ENCODE measurements around the gene BLTP3B. TPM values are rescaled to one million over a fixed set of nuclear protein-coding genes. Genes with fewer than 3 reads are reported as not detected.

Gene BLTP3B
- total and polyA plus RNA-seq, 2 experiments from 2014 or later, result 14.1 to 21.9 TPM

DNA sequence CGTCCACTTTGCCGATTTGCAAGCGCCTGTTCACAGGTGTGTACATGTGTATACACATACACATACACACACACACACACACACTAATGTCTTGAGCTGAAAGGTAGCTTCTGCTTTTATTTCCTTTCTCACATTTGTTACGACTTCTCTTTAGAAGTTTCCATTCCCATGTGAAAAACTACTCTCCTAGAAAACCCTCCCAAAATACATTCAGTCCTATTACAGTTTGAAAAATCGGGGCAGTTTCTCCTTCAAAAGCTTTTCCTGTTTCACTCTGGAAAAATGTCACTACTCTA lies 3.9 kb downstream of the BLTP3B start:
- no peak overlapping the region for H3K4me3 ChIP-seq
- no peaks in the 10 kb centered on the region for H3K36me3 ChIP-seq
- TF ChIP-seq, protein P1, sequence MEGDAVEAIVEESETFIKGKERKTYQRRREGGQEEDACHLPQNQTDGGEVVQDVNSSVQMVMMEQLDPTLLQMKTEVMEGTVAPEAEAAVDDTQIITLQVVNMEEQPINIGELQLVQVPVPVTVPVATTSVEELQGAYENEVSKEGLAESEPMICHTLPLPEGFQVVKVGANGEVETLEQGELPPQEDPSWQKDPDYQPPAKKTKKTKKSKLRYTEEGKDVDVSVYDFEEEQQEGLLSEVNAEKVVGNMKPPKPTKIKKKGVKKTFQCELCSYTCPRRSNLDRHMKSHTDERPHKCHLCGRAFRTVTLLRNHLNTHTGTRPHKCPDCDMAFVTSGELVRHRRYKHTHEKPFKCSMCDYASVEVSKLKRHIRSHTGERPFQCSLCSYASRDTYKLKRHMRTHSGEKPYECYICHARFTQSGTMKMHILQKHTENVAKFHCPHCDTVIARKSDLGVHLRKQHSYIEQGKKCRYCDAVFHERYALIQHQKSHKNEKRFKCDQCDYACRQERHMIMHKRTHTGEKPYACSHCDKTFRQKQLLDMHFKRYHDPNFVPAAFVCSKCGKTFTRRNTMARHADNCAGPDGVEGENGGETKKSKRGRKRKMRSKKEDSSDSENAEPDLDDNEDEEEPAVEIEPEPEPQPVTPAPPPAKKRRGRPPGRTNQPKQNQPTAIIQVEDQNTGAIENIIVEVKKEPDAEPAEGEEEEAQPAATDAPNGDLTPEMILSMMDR (IDR thresholded peaks at IDR 0.05; ENCODE audit: low read depth, low read length), result no peak
- H3K27ac ChIP-seq, result peak overlapping the region; percentile 24
- H3K4me1 ChIP-seq (ENCODE audit: low read depth), result peaks cover 22% of the 10 kb centered on the region
- no peak for DNase-seq (ENCODE audit: low read depth in 1 of 2, low spot score in 1 of 2)
- no peaks in the 10 kb centered on the region for H3K27me3 ChIP-seq
- H3K9me3 ChIP-seq (ENCODE audit: low read depth), result no peaks in the 10 kb centered on the region

DNA sequence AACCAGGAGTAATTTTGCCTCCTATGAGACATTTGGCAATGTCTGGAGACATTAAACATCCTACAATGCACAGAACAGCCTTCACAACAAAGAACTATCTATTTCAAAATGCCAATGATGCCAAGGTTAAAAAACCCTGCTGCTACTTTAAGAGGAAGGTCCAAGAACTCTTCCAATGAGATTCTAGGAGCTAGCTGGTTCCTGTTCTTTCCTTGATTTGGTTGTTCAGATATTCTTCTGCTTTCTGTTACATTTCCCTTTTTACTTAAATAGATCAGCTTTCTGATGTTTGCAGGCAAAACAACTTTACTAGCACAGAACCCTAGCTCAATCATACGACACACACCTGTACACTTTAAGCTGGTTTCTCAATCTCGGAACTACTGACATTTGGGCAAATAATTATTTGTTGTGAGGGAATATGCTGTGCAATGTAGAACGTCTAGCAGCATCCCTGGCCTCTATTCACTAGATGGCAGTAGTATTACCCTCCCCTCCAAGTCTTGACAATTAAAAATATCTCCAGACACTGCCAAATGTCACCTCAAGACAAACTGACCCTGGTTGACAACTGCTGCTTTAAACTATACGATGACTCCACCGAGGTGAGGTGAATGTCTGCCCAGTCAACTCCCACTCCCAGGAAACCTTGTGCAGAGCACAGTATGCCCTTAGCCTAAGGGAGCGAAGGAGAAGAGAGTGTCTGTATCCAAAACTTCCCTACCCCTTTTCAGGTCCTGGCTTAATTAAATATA lies 4.4 kb downstream of the BLTP3B start:
- Histone ChIP-seq H3K27me3 (no peaks in the 10 kb centered on the region), H3K27ac (peak overlapping the region; percentile 24), H3K36me3 (no peaks in the 10 kb centered on the region), H3K4me3 (no peak overlapping the region), H3K4me1 (ENCODE audit: low read depth) (peaks cover 22% of the 10 kb centered on the region), H3K9me3 (ENCODE audit: low read depth) (no peaks in the 10 kb centered on the region)
- TF ChIP-seq, protein P1 (IDR thresholded peaks at IDR 0.05; ENCODE audit: low read depth, low read length), result peak; percentile 44
- DNase-seq (ENCODE audit: low read depth in 1 of 2, low spot score in 1 of 2), result peak; percentile 30 to 43

DNA sequence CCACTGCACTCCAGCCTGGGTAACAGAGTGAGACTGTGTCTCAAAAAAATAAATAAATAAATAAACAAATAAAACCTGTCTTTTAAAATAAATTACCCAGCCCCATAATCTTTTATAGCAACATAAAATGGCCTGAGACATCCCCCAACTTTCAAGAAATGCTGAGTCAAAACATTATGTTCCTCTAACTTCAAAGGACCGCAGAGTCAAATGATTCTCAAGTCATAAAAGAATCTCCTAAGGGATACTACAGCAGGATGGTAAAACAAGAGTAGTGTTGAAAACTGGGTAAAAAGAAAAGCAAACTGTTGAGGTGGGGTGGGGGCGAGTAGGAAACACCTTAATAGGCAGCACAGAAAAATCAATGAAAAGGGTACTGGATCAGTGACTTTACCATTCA lies 9.5 kb downstream of the BLTP3B start:
- TF ChIP-seq, protein P1 (IDR thresholded peaks at IDR 0.05; ENCODE audit: low read depth, low read length), result no peak
- H3K9me3 ChIP-seq (ENCODE audit: low read depth), result no peaks in the 10 kb centered on the region
- H3K4me3 ChIP-seq, result no peak overlapping the region
- H3K27me3 ChIP-seq, result no peaks in the 10 kb centered on the region
- peaks cover 12% of the 10 kb centered on the region for H3K4me1 ChIP-seq (ENCODE audit: low read depth)
- H3K27ac ChIP-seq, result no peak overlapping the region
- DNase-seq (ENCODE audit: low read depth in 1 of 2, low spot score in 1 of 2), result no peak
- H3K36me3 ChIP-seq, result no peaks in the 10 kb centered on the region

DNA sequence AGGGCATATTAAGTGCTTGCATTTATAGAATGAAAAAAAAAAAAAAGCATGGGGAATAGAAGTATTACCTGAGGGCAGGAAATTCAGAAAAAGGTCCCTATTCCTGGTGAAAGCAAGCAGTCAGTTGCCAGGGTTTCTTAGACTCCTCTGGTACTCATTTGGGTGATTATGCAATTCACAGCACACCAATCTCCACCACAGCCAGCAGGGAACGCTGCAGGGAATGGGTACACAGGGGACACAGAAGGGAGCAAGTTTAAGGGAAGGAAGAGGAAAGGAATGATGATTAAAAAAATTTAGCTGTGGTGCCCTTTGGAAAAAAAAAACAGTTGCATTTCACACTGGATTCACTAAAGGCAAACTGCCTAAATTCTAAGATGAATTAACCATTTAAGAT lies 14.2 kb downstream of the BLTP3B start:
- H3K27ac ChIP-seq, result no peak overlapping the region
- no peaks in the 10 kb centered on the region for H3K36me3 ChIP-seq
- TF ChIP-seq, protein P1 (IDR thresholded peaks at IDR 0.05; ENCODE audit: low read depth, low read length), result peak; percentile 53
- DNase-seq (ENCODE audit: low read depth in 1 of 2, low spot score in 1 of 2), result peak in 1 of 2 donors; percentile 76
- H3K27me3 ChIP-seq, result no peaks in the 10 kb centered on the region
- no peak overlapping the region for H3K4me3 ChIP-seq
- H3K9me3 ChIP-seq (ENCODE audit: low read depth), result no peaks in the 10 kb centered on the region
- peaks cover 13% of the 10 kb centered on the region for H3K4me1 ChIP-seq (ENCODE audit: low read depth)

DNA sequence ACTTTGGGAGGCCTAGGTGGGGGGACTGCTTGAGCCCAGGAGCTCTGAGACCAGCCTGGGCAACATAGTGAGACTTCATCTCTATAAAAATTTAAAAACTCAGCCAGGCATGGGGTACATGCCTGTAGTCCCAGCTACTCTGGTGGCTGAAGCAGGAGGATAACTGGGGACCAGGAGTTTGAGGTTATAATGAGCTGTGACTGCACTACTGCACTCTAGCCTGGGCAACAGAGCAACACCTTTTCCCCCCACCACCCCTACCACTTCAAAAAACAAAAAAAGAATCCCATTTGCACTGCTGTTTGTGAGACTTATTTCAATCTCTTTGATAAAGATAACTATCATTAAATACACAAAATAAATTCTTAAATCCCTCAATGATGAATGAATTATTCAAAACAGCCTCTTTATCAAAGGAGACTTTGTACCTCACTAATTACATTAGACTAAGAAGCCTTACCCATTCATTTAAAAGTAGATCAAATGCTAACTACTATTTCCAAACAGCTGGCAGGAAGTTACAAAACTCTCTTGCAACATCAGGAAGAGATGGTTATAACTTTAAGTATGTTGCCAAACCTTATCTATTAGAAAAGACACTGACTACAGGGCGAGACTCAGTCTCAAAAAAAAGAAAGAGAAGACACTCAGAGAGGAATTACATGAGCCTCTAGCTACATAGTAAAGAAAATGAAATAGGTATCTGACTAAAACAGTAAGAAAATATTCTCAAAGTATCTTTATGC lies 14.7 kb downstream of the BLTP3B start:
- TF ChIP-seq, protein P1 (IDR thresholded peaks at IDR 0.05; ENCODE audit: low read depth, low read length), result no peak
- Histone ChIP-seq H3K27me3 (no peaks in the 10 kb centered on the region), H3K27ac (no peak overlapping the region), H3K4me3 (no peak overlapping the region), H3K36me3 (no peaks in the 10 kb centered on the region), H3K4me1 (ENCODE audit: low read depth) (peaks cover 13% of the 10 kb centered on the region), H3K9me3 (ENCODE audit: low read depth) (no peaks in the 10 kb centered on the region)
- peak in 1 of 2 donors; percentile 84 for DNase-seq (ENCODE audit: low read depth in 1 of 2, low spot score in 1 of 2)
